T-cell (primary cell): ENCODE data around the gene TIMM17A. TPM values are rescaled to one million over a fixed set of nuclear protein-coding genes. Genes with fewer than 3 reads are reported as not detected.

Experiments used
- ATAC-seq, 4 experiments: fragments of 200-7000 bp in 3 of 4; fragments of 150-1000 bp in 1 of 4; cut with Tn5 transposase; replicated peaks in 1 of 4; 1 replicate in 3 of 4; 2 replicates in 1 of 4; pipeline ENCODE4 v1.10.0; 2021; ENCODE audit warnings: moderate library complexity in 3 of 4, mild to moderate bottlenecking in 2 of 4, moderate number of reproducible peaks in 1 of 4
- CTCF ChIA-PET, 2 donors: fragments of 300-600 bp; sonication (Branson Sonifier 250); formaldehyde crosslinking; loops; one replicate each; lab custom pipeline; 2022; ENCODE audit warnings: antibody characterized with exemption in 2 of 2; lab: Charles Lee
- POLR2A ChIA-PET, 2 donors: fragments of 300-600 bp; sonication (Branson Sonifier 250); formaldehyde crosslinking; loops; one replicate each; lab custom pipeline; 2022; ENCODE audit warnings: antibody characterized with exemption in 2 of 2; lab: Charles Lee
- DNase-seq, 35 experiments: peaks; one replicate each; pipeline versions ENCODE4 v3.0.0 to v3.0.0-alpha.2; 2013 to 2023
- H3K27ac ChIP-seq: one replicate; pipeline ENCODE4 v1.5.1; 2013; ENCODE audit warnings: low read length
- H3K27me3 ChIP-seq, 2 experiments: replicated peaks in 1 of 2; 1 replicate in 1 of 2; 2 replicates in 1 of 2; pipeline versions ENCODE4 v1.6.1 to v1.7.0; 2013; ENCODE audit warnings: low read length in 1 of 2, mixed read lengths in 1 of 2; ENCODE audit not compliant: control insufficient read depth in 2 of 2, insufficient read depth in 2 of 2; ENCODE audit errors: extremely low read depth in 1 of 2
- H3K36me3 ChIP-seq, 2 donors: 1 replicate in 1 of 2; 2 replicates in 1 of 2; pipeline versions ENCODE4 v1.6.1 to v1.7.0; 2013; ENCODE audit warnings: low read length in 1 of 2; ENCODE audit not compliant: control insufficient read depth in 2 of 2, insufficient read depth in 1 of 2; ENCODE audit errors: extremely low read depth in 1 of 2
- H3K4me1 ChIP-seq, 2 experiments: 1 replicate in 1 of 2; 2 replicates in 1 of 2; pipeline versions ENCODE4 v1.6.1 to v1.7.0; 2013; ENCODE audit warnings: low read length in 2 of 2, mixed read lengths in 1 of 2; ENCODE audit not compliant: insufficient read depth in 2 of 2, control insufficient read depth in 1 of 2; ENCODE audit errors: extremely low read depth in 1 of 2
- H3K4me3 ChIP-seq, 2 donors: 1 replicate in 1 of 2; 2 replicates in 1 of 2; pipeline versions ENCODE4 v1.5.1 to v1.7.0; 2013; ENCODE audit warnings: mild to moderate bottlenecking in 2 of 2, low read length in 1 of 2, moderate library complexity in 1 of 2; ENCODE audit not compliant: control insufficient read depth in 1 of 2; ENCODE audit errors: extremely low read depth in 1 of 2
- H3K9me3 ChIP-seq: 2 replicates; pipeline ENCODE4 v1.7.0; 2013
- H3K27ac Mint-ChIP-seq, 2 donors: one replicate each; pipeline ENCODE4 v1.8.0; 2020 to 2021; ENCODE audit warnings: mild to moderate bottlenecking in 2 of 2, mixed read lengths in 2 of 2
- H3K27me3 Mint-ChIP-seq, 2 donors: one replicate each; pipeline ENCODE4 v1.8.0; 2021 to 2022; ENCODE audit warnings: mixed read lengths in 2 of 2
- H3K36me3 Mint-ChIP-seq: one replicate; pipeline ENCODE4 v1.8.0; 2021; ENCODE audit warnings: mixed read lengths
- H3K4me1 Mint-ChIP-seq, 3 donors: one replicate each; pipeline ENCODE4 v1.8.0; 2020 to 2022; ENCODE audit warnings: mixed read lengths in 3 of 3, mild to moderate bottlenecking in 1 of 3
- H3K4me3 Mint-ChIP-seq, 3 donors: one replicate each; pipeline ENCODE4 v1.8.0; 2020 to 2022; ENCODE audit warnings: mild to moderate bottlenecking in 3 of 3, mixed read lengths in 3 of 3, moderate library complexity in 3 of 3
- H3K9me3 Mint-ChIP-seq, 3 donors: one replicate each; pipeline ENCODE4 v1.8.0; 2020 to 2022; ENCODE audit warnings: mixed read lengths in 3 of 3
- whole genome bisulfite sequencing: methylation state at CpG from one replicate; pipeline ENCODE4 v1.1.5; 2013; ENCODE audit warnings: missing lambda C conversion rate; ENCODE audit not compliant: insufficient coverage; 5-methylcytosine and 5-hydroxymethylcytosine counted together
- total RNA-seq, 35 experiments: library from RNA in 6 of 35; stranded (reverse) in 6 of 35; fragments of 120-200 nt in 1 of 35; gene quantifications; one replicate each; pipeline versions ENCODE4 v1.2.1 to v1.2.4 and lab custom pipeline; 2013 to 2026

The TIMM17A gene
- total RNA-seq, 5 donors from 2014 or later (not counting 1 experiment from before 2014, with no cell fraction given): 28.7 to 37.6 (median 29.9) TPM

DNA sequence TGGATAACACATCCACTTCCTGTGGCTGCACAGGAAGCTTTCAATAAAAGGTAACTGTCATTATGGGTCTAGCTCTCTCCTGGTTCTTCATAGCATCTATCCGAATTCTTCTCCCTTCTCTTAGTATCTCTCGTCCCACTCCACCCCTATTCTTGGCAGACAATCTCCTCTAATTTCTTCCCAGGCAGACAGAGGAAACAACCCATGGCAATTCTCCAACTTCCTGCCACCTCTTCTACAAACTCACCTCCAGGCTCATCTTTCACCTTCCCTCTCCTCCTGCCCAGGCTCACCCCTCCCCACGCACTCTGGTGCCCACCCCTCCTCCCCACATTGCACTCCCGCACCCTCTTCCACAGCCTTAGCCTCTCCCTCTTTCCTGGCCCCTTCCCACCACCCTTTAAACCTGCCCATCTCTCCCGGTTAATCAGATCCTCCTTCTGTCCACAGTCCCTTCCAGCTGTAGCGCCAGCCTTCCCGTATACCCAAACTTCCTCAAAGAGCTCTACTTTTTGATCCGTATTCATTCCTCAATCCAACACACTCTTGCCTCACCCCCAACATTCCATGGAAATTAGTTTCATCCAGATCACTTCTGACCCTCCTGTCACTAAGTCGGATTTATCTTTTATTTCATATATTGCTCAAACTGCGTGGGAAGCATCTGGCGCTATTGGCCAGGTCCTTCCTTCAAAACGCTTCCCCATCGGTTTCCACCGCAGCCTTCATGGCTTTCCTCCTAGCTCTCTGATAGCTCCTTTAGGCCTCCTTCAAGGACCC is 40.7 kb upstream of the TIMM17A start:
- CTCF ChIA-PET: no interaction called here
- Mint-ChIP-seq H3K36me3 (no peaks in the 10 kb centered on the region), H3K9me3 (no peaks in the 10 kb centered on the region), H3K27me3 (peaks cover 17 to 18% of the 10 kb centered on the region in 2 donors), H3K4me3 (no peak overlapping the region), H3K27ac (no peak overlapping the region), H3K4me1 (peaks cover 0 to 1% (median 0%) of the 10 kb centered on the region in 3 donors)
- H3K9me3 ChIP-seq: no peaks in the 10 kb centered on the region
- H3K4me1 ChIP-seq: no peaks in the 10 kb centered on the region
- no peak overlapping the region for H3K27ac ChIP-seq
- no peak for ATAC-seq
- POLR2A ChIA-PET: no interaction called here
- H3K27me3 ChIP-seq: peaks cover 0 to 25% of the 10 kb centered on the region in 2 experiments
- no peaks in the 10 kb centered on the region for H3K36me3 ChIP-seq
- no peak overlapping the region for H3K4me3 ChIP-seq
- DNase-seq: no peak
- 90% methylated on average over 14 of the region's 14 CpGs for whole genome bisulfite sequencing

DNA sequence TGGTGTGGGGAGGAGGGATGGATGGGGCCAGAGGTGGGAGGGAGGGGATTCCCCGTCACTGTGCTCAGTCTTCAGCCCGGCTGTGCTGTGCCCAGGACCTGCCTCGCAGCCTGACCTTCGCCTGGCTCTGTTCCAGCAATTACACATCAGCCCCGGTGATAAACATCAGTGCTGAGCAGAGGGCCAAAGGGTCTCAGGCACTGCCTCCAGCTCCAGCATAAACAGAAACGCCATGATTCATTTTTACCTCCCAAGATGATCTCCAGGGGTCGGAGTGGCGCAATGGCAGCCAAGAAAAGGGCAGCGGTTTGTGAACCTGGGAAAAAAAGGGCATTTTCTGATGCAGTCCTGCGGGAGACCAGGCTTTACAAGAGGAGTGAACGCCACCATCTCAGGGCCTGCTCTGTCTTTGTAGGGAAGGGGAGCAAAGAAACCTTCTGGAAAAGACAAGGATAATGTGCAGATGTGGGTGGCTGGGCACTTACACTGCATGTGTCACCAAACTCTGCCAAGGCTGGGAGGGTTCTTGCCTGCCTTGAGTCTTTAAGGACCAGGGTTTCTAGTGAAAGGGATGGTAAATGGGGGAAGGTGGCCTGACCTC is 38.6 kb upstream of the TIMM17A start:
- no peak for ATAC-seq
- Histone ChIP-seq H3K4me3 (no peak overlapping the region), H3K36me3 (no peaks in the 10 kb centered on the region), H3K27me3 (peaks cover 0 to 22% of the 10 kb centered on the region in 2 experiments), H3K27ac (no peak overlapping the region), H3K9me3 (no peaks in the 10 kb centered on the region), H3K4me1 (no peaks in the 10 kb centered on the region)
- Mint-ChIP-seq H3K36me3 (no peaks in the 10 kb centered on the region), H3K9me3 (no peaks in the 10 kb centered on the region), H3K4me3 (no peak overlapping the region), H3K27me3 (peaks cover 22 to 30% of the 10 kb centered on the region in 2 donors), H3K4me1 (peaks cover 0 to 1% (median 0%) of the 10 kb centered on the region in 3 donors), H3K27ac (no peak overlapping the region)
- DNase-seq: no peak
- ChIA-PET CTCF (interaction anchor here (0.7 to 0.8 kb wide), 3 partner anchors 17 to 118 kb away, joined by 3 to 7 read pairs (median 4); no protein-coding TSS in a partner anchor), POLR2A (interaction anchor here in 1 of 2 donors (0.6 kb wide), 1 partner anchor 63 kb away, joined by 5 read pairs; no protein-coding TSS in a partner anchor)
- WGBS: 59% methylated on average over 9 of the region's 11 CpGs

DNA sequence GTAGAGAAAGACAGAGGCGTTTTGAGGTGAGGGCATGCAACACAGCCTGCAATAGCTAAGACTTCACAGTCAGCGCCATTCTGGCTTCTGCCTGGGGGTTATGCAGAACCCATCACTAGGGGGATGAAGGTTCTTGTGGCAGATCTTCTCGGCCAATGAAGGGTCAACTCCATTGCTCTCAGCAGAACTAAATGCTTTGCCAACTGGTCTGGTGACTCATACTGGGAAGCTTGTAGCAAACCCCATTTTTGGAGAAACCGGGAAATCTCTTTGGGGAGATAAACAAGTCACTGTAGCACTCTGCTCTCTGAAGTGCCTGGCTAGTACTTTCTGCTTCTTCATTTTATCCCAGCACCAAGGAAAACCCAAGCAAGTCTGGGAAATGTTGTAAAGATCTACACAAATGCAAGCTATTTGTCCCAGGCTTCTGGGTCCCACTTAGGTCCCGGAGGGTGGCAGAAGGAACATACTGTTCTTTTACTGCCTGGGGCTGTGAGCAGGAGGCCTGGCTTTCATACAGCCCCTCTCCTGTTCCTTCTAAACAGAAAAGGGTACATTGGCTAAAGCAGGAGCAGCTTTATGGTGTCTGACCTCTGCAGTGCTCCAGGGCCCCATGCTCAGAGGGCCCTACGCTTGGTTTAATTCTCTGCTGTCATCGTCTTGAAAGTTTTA is 37.8 kb upstream of the TIMM17A start:
- POLR2A ChIA-PET: interaction anchor here in 1 of 2 donors (0.6 kb wide), 2 partner anchors 19 to 62 kb away, joined by 5 to 9 read pairs; no protein-coding TSS in a partner anchor

DNA sequence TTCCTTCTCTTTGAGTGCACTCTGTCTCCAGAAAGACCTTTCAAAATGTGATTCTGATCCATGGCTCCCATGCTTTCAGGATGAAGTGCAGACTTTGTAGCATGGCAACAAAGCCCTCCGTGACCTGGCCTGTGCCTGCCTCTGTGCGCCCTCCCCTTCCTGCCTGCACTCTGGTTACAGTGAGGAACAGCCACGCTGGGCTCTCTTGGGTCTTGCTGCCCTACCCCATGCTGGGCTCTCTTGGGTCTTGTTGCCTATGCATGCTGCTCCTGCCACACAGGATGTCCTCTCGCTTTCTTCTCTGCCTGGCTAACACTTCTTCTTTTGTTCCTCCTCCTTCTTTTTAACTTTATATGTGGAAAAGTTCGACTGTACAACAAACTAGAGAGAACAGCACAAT is 37.0 kb upstream of the TIMM17A start:
- DNase-seq (no peak), ATAC-seq (no peak)
- H3K36me3 Mint-ChIP-seq: no peaks in the 10 kb centered on the region
- no peak overlapping the region for H3K4me3 Mint-ChIP-seq
- Histone ChIP-seq H3K36me3 (no peaks in the 10 kb centered on the region), H3K4me3 (no peak overlapping the region), H3K27me3 (peaks cover 0 to 22% of the 10 kb centered on the region in 2 experiments), H3K4me1 (no peaks in the 10 kb centered on the region), H3K27ac (no peak overlapping the region), H3K9me3 (no peaks in the 10 kb centered on the region)
- ChIA-PET CTCF (interaction anchor here in 1 of 2 donors (0.6 kb wide), 1 partner anchor 15 kb away, joined by 3 read pairs; no protein-coding TSS in a partner anchor), POLR2A (no interaction called here)
- H3K27ac Mint-ChIP-seq: no peak overlapping the region
- no peaks in the 10 kb centered on the region for H3K9me3 Mint-ChIP-seq
- peaks cover 0 to 1% (median 0%) of the 10 kb centered on the region in 3 donors for H3K4me1 Mint-ChIP-seq
- peaks cover 21 to 36% of the 10 kb centered on the region in 2 donors for H3K27me3 Mint-ChIP-seq
- 89% methylated on average over 4 of the region's 5 CpGs for WGBS

More for the DNA sequence above, 37.8 kb upstream of the TIMM17A start:
- H3K36me3 Mint-ChIP-seq: no peaks in the 10 kb centered on the region
- Histone ChIP-seq H3K27me3 (peaks cover 0 to 22% of the 10 kb centered on the region in 2 experiments), H3K4me1 (no peaks in the 10 kb centered on the region), H3K27ac (no peak overlapping the region), H3K4me3 (no peak overlapping the region), H3K36me3 (no peaks in the 10 kb centered on the region), H3K9me3 (no peaks in the 10 kb centered on the region)
- DNase-seq: no peak
- 79% methylated on average over 6 of the region's 7 CpGs for WGBS
- H3K27me3 Mint-ChIP-seq: peaks cover 21 to 36% of the 10 kb centered on the region in 2 donors
- ATAC-seq: no peak
- no peak overlapping the region for H3K4me3 Mint-ChIP-seq
- H3K4me1 Mint-ChIP-seq: peaks cover 0 to 1% (median 0%) of the 10 kb centered on the region in 3 donors
- no peaks in the 10 kb centered on the region for H3K9me3 Mint-ChIP-seq
- CTCF ChIA-PET: interaction anchor here in 1 of 2 donors (0.6 kb wide), 1 partner anchor 15 kb away, joined by 3 read pairs; no protein-coding TSS in a partner anchor
- H3K27ac Mint-ChIP-seq: no peak overlapping the region

DNA sequence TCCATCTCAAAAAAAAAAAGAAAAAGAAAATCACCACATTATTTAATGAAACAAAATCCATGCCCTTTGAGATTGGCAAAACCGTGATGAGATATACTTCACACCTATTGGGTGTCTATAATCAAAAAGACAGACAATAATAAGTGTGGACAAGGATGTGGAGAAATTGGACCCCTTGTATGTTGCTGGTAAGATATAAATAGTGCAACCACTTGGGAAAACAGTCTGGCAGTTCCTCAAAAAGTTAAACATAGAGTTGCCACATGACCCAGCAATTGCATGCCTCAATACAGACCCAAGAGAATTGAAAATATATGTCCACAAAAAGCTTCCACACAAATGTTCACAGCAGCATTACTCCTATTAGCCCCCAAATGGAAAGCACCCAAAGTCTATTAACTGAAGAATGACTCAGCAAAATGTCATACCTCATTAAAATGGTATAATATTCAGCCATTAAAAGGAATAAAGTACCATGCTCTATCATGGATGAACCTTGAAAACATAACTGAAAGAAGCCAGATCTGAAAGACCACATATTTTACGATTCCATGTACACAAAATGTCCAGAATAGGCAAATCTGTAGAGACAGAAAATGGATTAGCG is 33.2 kb upstream of the TIMM17A start:
- H3K27me3 Mint-ChIP-seq: peaks cover 7 to 21% of the 10 kb centered on the region in 2 donors
- H3K4me3 Mint-ChIP-seq: no peak overlapping the region
- Histone ChIP-seq H3K27me3 (peaks cover 0 to 11% of the 10 kb centered on the region in 2 experiments), H3K36me3 (no peaks in the 10 kb centered on the region), H3K4me1 (no peaks in the 10 kb centered on the region), H3K4me3 (no peak overlapping the region), H3K9me3 (no peaks in the 10 kb centered on the region), H3K27ac (no peak overlapping the region)
- no peaks in the 10 kb centered on the region for H3K9me3 Mint-ChIP-seq
- H3K4me1 Mint-ChIP-seq: no peaks in the 10 kb centered on the region
- ChIA-PET POLR2A (no interaction called here), CTCF (no interaction called here)
- H3K36me3 Mint-ChIP-seq: no peaks in the 10 kb centered on the region
- H3K27ac Mint-ChIP-seq: no peak overlapping the region
- DNase-seq: no peak
- 80% methylated on average over 1 of the region's 3 CpGs for WGBS
- ATAC-seq: no peak

DNA sequence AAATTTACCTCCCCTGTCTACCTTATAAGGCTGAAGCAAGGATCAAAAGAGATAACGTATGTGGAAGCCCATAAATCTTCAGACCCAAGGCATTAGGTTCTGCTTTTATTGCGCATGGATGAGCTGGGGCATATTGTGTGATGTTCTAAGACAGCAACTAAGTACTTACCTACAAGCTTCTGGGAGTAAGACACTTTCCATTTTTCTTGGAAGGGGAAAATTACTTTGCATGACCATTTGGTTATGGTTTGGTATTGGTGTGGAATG is 30.1 kb upstream of the TIMM17A start:
- no peak overlapping the region for H3K27ac Mint-ChIP-seq
- Histone ChIP-seq H3K27ac (no peak overlapping the region), H3K36me3 (no peaks in the 10 kb centered on the region), H3K4me3 (no peak overlapping the region), H3K9me3 (no peaks in the 10 kb centered on the region), H3K27me3 (peaks cover 0 to 7% of the 10 kb centered on the region in 2 experiments), H3K4me1 (no peaks in the 10 kb centered on the region)
- no peaks in the 10 kb centered on the region for H3K4me1 Mint-ChIP-seq
- no peak overlapping the region for H3K4me3 Mint-ChIP-seq
- ChIA-PET CTCF (interaction anchor here in 1 of 2 donors (0.7 kb wide), 2 partner anchors 32 to 106 kb away, joined by 3 to 5 read pairs; no protein-coding TSS in a partner anchor), POLR2A (interaction anchor here in 1 of 2 donors (0.5 to 0.7 kb wide), 2 partner anchors 15 to 39 kb away, joined by 3 to 6 read pairs; no protein-coding TSS in a partner anchor)
- H3K36me3 Mint-ChIP-seq: no peaks in the 10 kb centered on the region
- WGBS: no CpG with 5 or more reads among the region's 2 CpGs
- peaks cover 10 to 20% of the 10 kb centered on the region in 2 donors for H3K27me3 Mint-ChIP-seq
- no peaks in the 10 kb centered on the region for H3K9me3 Mint-ChIP-seq
- no peak for ATAC-seq
- DNase-seq: no peak
